GM12801 (cell line): ENCODE data around the gene FIBCD1.

Experiments
- CTCF ChIP-seq: IDR thresholded peaks from one replicate; pipeline ENCODE4 v1.5.1; 2011; ENCODE audit warnings: control low read depth; ENCODE audit not compliant: insufficient read length; ENCODE audit errors: extremely low read depth

Gene FIBCD1

GRCh38 chr9:130872093-130872492, 67.0 kb downstream of the FIBCD1 start:
- TF ChIP-seq CTCF, result no peak

GRCh38 chr9:130871395-130872062, 67.5 kb downstream of the FIBCD1 start:
- no peak for TF ChIP-seq CTCF

GRCh38 chr9:130870491-130871381, 68.3 kb downstream of the FIBCD1 start:
- no peak for TF ChIP-seq CTCF

- TF ChIP-seq CTCF, result no peak
These were observed 69.8 kb downstream of the FIBCD1 start for GRCh38 chr9:130869250-130869649.

- TF ChIP-seq CTCF, result no peak
These were observed 70.8 kb downstream of the FIBCD1 start for GRCh38 chr9:130868230-130868629.

- TF ChIP-seq CTCF, result no peak
These were observed 71.5 kb downstream of the FIBCD1 start for GRCh38 chr9:130867556-130867955.

- no peak for TF ChIP-seq CTCF
These were observed 72.5 kb downstream of the FIBCD1 start for GRCh38 chr9:130866474-130866965.
